Fibroblast of upper back skin (primary cell): Measurements from ENCODE around the gene ATAD3C.
"Not testable (repeated sequence)": the region's sequence is repeated elsewhere in the genome, so short reads cannot be mapped to it uniquely, and the experiment has no call there.

Experiments used
- DNase-seq: peaks from one replicate; pipeline ENCODE4 v3.0.0-alpha.2; 2013

The ATAD3C gene

DNA sequence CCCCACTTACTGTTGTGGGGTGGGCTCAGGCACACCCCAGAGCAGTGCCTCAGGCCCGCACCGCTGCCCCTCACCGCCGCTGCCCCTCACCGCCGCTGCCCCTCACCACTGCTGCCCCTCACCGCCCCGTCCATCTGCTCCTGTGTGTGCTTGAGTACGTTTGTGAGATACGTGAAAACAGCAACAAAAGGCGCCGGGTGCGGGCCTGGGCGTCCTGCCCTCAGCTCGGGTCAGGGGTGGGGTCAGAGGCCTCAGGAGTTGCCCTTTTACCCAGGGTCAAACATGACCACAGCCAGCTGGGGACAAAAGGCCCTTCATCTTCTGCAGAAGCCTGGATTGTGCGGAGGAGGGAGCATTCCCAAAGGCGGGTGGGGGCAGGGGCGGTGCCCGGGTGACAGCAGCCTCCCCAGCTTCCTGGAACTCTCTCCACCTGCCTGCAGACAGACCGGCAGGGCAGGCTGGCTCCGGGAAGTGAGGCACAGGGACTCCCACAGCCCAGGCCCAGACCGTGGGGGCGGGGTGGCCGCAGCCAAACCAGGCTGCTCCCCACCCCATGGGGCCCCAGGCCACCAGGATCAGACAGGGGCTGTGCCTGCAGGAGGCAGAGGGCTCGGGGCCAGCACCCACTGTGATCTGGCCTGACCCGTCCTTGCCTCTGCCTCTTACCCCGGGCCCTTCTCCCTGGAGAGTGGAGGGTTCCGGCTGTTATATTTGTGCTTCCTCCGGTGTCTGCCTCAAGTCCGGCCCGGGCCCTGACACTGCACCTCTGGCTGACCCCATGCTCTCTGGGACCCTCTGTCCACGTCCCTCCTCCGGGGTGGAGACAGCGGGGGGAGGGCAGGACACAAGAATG is 16.3 kb upstream of the ATAD3C start:
- DNase-seq, result no peak

DNA sequence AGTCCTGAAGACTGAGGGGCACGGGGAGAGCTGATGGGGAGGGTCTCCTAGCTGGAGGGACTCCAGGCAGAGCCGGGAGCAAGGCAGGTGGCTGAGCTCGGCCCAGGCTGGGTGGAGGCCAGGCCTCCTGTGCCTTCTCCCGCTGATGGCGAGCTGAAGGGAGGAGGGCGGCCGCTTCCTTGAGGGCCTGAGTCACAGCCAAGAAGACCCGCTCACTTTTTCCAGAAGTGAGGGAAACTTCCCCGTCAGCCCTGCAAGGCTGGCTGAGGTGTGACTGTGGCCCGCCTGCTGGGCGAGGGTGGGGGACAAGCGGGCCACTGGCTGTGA is 15.7 kb upstream of the ATAD3C start:
- DNase-seq, result peak; percentile 68

DNA sequence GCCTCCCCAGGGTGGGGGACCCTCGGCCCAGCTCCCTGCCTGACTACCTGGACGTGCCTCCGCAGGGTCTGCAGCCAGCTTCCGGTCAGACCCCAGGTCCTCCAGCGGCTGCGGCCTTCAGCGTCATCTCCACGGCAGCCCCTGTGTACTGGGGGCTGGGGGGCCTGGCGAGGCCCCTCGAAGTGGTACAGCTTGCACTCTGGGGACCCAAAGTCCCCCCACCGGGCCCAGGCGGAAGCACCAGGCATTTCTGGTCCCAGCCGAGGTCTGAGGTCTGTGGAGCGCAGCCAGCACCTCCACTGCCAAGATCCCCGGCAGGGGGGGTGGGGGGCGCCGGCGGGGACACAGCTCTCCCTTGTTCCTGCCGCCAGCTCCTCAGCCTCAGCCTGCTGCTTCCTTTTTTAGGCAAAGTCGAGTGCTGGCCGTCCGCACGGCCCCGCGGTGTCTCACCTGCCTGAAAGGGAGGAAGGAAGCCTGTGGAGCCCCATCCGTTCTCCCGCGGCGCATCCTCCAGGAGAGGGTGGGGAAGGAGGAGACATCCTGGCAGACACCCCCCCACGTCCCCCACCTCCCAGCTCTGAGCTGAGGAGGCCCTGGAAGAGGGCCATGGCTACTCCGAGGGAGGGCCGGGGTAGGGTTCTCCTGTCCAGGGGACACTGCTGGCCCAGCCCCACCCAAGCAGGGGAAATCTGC is 15.2 kb upstream of the ATAD3C start:
- DNase-seq, result peak; percentile 62

DNA sequence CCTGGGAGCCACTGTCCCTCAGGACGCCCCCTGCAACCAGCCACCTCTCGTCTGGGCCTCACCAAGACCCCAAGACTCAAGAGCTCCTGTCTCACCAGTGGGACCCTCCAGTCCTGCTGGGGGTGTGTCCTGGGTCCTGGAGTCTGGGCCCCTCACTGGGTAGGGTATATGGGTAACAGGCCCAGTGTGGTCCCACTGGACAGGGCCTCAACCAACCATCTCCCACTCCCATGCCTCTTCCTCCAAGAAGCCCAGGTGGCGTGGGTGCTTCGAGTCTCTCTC is 14.7 kb upstream of the ATAD3C start:
- no peak for DNase-seq

GRCh38 chr1:1435106-1435903 is 14.2 kb upstream of the ATAD3C start, which contains the start of gene VWA1:
VWA1 (plus strand) TSS chr1:1435690; CDS start chr1:1435749, 59 bp downstream.
- DNase-seq, result peak; percentile 71

DNA sequence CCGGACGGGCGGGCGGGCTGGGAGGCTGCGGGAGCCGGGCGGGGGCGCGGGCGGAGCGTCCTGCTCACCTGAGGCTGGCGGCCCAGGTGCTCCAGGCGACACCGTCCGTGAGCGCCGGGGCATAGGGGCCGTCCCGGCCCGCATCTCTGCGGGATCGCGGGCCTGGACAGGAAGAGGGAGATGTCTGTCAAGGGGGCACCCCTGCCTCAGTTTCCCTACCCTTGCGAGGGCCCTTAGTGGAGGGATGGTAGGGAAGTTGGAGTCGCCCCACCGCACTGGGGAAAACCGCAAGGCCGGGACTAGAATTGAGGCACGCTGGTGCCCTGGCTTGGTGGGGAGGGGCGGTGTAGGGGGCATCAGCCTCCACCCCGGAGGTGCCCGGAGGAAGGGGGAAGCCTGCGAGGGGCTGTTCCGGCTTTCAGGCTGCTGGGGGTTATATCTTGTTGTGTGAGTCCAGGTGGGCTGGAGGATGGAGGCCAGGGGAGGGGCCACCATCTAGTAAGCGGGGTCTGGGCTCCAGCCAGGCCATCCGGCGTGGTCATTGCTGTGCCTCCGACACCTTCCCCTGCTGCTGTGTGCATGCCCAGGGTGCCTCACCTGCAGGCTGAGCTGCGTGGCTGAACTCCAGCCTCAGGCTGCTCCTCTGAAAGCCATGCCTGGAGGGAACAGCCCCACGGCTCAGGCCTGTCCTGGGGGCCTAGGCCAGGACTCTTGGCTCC is 13.4 kb upstream of the ATAD3C start:
- DNase-seq, result no peak

GRCh38 chr1:1436630-1437032 is 12.9 kb upstream of the ATAD3C start:
- DNase-seq, result no peak

GRCh38 chr1:1437033-1437903 is 12.2 kb upstream of the ATAD3C start:
- DNase-seq, result no peak

DNA sequence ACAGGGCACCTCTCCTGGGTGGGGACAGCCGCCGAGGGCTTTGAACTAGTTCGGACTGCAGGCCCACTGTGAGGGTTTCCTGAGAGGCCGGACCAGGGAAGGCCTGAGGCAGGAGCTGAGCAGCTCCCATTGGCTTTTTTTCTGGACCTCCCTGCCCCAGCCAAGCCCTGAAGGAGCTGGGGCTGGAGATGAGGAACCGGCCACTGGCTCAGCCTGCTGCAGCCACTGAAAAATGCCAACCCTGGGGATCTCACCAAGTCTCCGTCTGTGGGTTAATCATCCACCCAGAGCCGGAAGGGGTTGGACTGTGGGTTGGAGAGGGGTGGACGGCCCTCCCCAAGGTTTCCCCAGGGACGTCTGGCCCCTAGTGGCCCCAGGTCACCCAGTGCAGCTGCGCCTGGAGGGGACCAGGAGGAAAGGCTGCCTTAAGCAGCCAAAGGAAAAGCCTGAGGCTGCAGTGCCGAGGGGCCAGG is 11.5 kb upstream of the ATAD3C start:
- DNase-seq, result no peak

DNA sequence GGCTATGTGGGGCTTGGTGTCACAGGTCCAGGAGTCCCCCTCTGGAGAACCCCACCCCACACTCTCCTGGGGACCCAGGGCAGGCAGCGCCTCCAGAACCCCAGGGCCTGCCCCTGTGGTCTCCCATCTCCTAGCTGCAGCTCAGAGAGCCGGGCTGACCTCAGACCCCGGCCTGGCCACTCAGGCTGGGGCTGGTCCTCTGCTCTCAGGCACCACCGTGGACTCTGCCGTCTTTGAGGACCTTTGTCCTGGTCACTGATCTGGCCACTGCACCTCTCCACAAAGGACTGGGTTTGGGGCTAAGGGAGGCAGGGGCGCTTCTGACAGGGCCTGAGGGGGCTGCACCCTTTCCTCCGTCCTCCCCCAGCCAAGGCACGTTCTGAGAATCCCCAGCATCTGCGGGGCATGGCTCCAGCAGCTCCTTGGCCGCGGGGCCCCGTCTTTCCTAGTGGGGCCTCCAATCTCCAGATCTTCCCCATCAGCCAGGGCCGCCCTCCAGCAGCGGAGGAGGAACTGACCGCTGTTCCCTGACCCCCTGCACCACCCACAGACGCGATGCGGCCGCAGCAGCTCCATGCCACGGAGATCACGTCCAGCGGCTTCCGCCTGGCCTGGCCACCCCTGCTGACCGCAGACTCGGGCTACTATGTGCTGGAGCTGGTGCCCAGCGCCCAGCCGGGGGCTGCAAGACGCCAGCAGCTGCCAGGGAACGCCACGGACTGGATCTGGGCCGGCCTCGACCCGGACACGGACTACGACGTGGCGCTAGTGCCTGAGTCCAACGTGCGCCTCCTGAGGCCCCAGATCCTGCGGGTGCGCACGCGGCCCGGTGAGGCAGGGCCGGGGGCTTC is 10.7 kb upstream of the ATAD3C start:
- DNase-seq, result no peak

DNA sequence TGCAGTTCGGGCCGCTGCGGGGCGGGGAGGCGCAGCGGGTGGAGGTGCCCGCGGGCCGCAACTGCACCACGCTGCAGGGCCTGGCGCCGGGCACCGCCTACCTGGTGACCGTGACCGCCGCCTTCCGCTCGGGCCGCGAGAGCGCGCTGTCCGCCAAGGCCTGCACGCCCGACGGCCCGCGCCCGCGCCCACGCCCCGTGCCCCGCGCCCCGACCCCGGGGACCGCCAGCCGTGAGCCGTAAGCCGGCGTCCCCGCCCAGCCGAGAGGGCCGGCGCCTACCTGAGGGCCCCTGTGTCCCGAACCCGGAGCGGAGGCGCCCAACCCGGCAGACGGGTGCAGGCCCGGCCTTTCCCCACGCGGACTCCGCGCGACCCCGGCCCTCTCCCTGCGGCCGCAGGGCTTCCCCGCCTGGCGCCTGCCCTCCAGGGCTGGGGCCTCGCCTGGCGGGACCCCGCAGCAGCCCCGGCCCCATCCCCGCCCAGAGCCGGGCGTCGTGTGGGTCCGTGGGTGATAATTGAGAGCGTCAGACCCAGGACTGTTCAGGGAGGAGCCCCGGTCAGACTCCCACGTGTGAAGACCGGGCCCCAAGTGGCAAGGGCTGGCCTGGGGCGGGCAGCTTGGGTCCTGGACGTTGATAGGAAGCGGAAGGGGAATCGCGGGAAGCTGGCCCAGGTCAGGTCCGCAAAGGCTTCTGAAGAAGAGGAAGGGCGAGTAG is 9.8 kb upstream of the ATAD3C start:
- no peak for DNase-seq

- DNase-seq, result no peak
These were observed 9.1 kb upstream of the ATAD3C start for GRCh38 chr1:1440262-1441001.

- DNase-seq, result peak; percentile 31
These were observed 8.2 kb upstream of the ATAD3C start for GRCh38 chr1:1441002-1441888.

DNA sequence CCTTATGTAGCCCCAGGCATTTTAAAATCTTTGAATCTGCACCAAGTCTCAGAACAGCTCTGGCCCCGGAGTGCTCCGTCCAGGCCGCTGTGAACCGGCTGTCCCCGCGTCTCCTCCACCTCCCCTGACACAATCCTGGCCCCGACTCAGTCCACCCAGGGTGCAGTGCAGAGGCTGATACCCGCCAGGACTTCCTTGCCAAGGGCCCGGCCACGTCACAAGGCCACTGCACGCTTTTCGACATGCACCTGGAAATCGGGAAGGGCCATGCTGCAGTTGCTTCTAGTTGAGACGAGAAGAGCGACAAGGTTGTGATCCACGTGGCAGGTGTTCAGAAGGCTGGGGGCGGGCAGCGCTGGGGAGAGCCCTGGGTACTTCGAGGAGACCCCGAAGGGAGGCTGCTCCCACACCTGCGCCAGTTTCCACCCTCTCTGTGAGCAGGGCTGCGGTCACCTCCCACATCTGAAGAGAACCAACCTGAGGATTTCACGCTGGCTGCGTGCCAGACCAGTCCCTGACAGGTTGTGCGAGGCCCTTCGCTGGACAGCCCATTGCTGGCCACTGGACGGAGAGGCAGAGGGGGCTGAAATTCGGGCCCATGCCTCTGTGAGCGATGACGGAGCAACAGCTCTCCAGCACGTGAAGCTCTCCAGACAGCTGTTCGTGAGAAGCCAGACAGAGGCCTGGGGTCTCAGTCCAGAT is 7.3 kb upstream of the ATAD3C start:
- DNase-seq, result no peak

DNA sequence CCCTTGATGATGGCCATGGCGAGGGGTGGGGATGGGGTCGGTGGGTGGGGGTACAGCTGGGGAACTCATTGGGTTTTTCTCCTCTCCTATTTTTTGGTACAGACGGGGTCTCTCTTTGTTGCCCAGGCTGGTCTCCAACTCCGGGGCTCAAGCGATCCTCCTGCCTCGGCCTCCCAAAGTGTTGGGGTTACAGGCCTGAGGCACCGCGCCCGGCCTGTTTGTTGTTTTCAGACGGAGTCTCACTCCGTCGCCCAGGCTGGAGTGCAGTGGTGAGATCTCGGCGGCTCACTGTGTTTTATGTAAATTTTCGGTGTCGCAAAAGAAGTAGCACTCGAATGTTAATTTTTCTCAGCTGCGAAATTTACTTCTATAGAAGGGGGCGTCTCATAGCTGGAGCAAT is 2.9 kb upstream of the ATAD3C start:
- not testable (repeated sequence) for DNase-seq

- not testable (repeated sequence) for DNase-seq
These were observed 1.1 kb downstream of the ATAD3C start for GRCh38 chr1:1450616-1451015.

- DNase-seq, result no peak
These were observed 2.3 kb downstream of the ATAD3C start for GRCh38 chr1:1451696-1452364.
